ENCODE data around the gene NUTM2E.
A peak's percentile ranks its signal among the peaks of the same experiment; 100 is the strongest.
"Not testable (repeated sequence)": the region's sequence is repeated elsewhere in the genome, so short reads cannot be mapped to it uniquely, and the experiment has no call there.

NUTM2E gene

GRCh38 chr10:79826496-79827215 is at the start of gene NUTM2E:
Gene NUTM2E (plus strand): TSS chr10:79826739. CDS start chr10:79841741, 15,002 bp downstream.
- DNase-seq (ENCODE audit: low read depth in 2 of 2), result peak; percentile 40 to 53

GRCh38 chr10:79777997-79778396 is 48.5 kb upstream of the NUTM2E start:
- DNase-seq (ENCODE audit: low read depth in 2 of 2), result not testable (repeated sequence)

- peak; percentile 42 to 44 for DNase-seq (ENCODE audit: low read depth in 2 of 2)
Measured at GRCh38 chr10:79779310-79779938, 47.1 kb upstream of the NUTM2E start.

- not testable (repeated sequence) for DNase-seq (ENCODE audit: low read depth in 2 of 2)
Measured at GRCh38 chr10:79779992-79780391, 46.5 kb upstream of the NUTM2E start.

GRCh38 chr10:79781584-79781983 is 45.0 kb upstream of the NUTM2E start:
- not testable (repeated sequence) for DNase-seq (ENCODE audit: low read depth in 2 of 2)

GRCh38 chr10:79787455-79787952 is 39.0 kb upstream of the NUTM2E start:
- DNase-seq (ENCODE audit: low read depth in 2 of 2), result not testable (repeated sequence)

GRCh38 chr10:79789351-79789750 is 37.2 kb upstream of the NUTM2E start:
- DNase-seq (ENCODE audit: low read depth in 2 of 2), result not testable (repeated sequence)

GRCh38 chr10:79791906-79792517 is 34.5 kb upstream of the NUTM2E start:
- DNase-seq (ENCODE audit: low read depth in 2 of 2), result not testable (repeated sequence)

- DNase-seq (ENCODE audit: low read depth in 2 of 2), result not testable (repeated sequence)
Measured at GRCh38 chr10:79799337-79799736, 27.2 kb upstream of the NUTM2E start.

- DNase-seq (ENCODE audit: low read depth in 2 of 2), result not testable (repeated sequence)
Measured at GRCh38 chr10:79805857-79806256, 20.7 kb upstream of the NUTM2E start.

GRCh38 chr10:79811895-79812294 is 14.6 kb upstream of the NUTM2E start:
- DNase-seq (ENCODE audit: low read depth in 2 of 2), result not testable (repeated sequence)

- not testable (repeated sequence) for DNase-seq (ENCODE audit: low read depth in 2 of 2)
Measured at GRCh38 chr10:79816290-79816689, 10.2 kb upstream of the NUTM2E start.

GRCh38 chr10:79823387-79823786 is 3.2 kb upstream of the NUTM2E start:
- DNase-seq (ENCODE audit: low read depth in 2 of 2), result not testable (repeated sequence)

- DNase-seq (ENCODE audit: low read depth in 2 of 2), result not testable (repeated sequence)
Measured at GRCh38 chr10:79825587-79826011, 940 bp upstream of the NUTM2E start.

GRCh38 chr10:79826131-79826495 is 426 bp upstream of the NUTM2E start:
- DNase-seq (ENCODE audit: low read depth in 2 of 2), result not testable (repeated sequence)

GRCh38 chr10:79833833-79834232 is 7.3 kb downstream of the NUTM2E start:
- DNase-seq (ENCODE audit: low read depth in 2 of 2), result not testable (repeated sequence)

- not testable (repeated sequence) for DNase-seq (ENCODE audit: low read depth in 2 of 2)
Measured at GRCh38 chr10:79835891-79836290, 9.4 kb downstream of the NUTM2E start.

- DNase-seq (ENCODE audit: low read depth in 2 of 2), result not testable (repeated sequence)
Measured at GRCh38 chr10:79836891-79837290, 10.4 kb downstream of the NUTM2E start.

GRCh38 chr10:79838441-79838840 is 11.9 kb downstream of the NUTM2E start:
- not testable (repeated sequence) for DNase-seq (ENCODE audit: low read depth in 2 of 2)

- not testable (repeated sequence) for DNase-seq (ENCODE audit: low read depth in 2 of 2)
Measured at GRCh38 chr10:79853191-79853854, 26.8 kb downstream of the NUTM2E start.

GRCh38 chr10:79862269-79862668 is 35.7 kb downstream of the NUTM2E start:
- not testable (repeated sequence) for DNase-seq (ENCODE audit: low read depth in 2 of 2)

- DNase-seq (ENCODE audit: low read depth in 2 of 2), result not testable (repeated sequence)
Measured at GRCh38 chr10:79862803-79863202, 36.3 kb downstream of the NUTM2E start.

Measured in activated CD4-positive, alpha-beta T cell treated with anti-CD3 and anti-CD28 coated beads for 24 hours (primary cell).